HFFc6 (cell line): ENCODE data around the gene RFPL3. TPM values are rescaled to one million over a fixed set of nuclear protein-coding genes. Genes with fewer than 3 reads are reported as not detected.
"Not testable (repeated sequence)": the region's sequence is repeated elsewhere in the genome, so short reads cannot be mapped to it uniquely, and the experiment has no call there.

Source experiments
- DNase-seq: peaks from one replicate; pipeline ENCODE4 v3.0.0-alpha.2; 2018
- H3K27ac Mint-ChIP-seq: 2 replicates; pipeline ENCODE4 v1.8.0; 2020; ENCODE audit warnings: mild to moderate bottlenecking, mixed read lengths
- H3K27me3 Mint-ChIP-seq: 2 replicates; pipeline ENCODE4 v1.8.0; 2021; ENCODE audit warnings: mild to moderate bottlenecking, moderate library complexity, mixed read lengths; ENCODE audit not compliant: insufficient read depth
- H3K36me3 Mint-ChIP-seq: 2 replicates; pipeline ENCODE4 v1.8.0; 2021; ENCODE audit warnings: low read depth, mixed read lengths
- H3K4me1 Mint-ChIP-seq: 2 replicates; pipeline ENCODE4 v1.8.0; 2020; ENCODE audit warnings: low read depth, mixed read lengths
- H3K4me3 Mint-ChIP-seq: 2 replicates; pipeline ENCODE4 v1.8.0; 2020; ENCODE audit warnings: mild to moderate bottlenecking, moderate library complexity, mixed read lengths
- H3K9me3 Mint-ChIP-seq: 2 replicates; pipeline ENCODE4 v1.8.0; 2020; ENCODE audit warnings: mild to moderate bottlenecking, mixed read lengths
- CTCF ChIP-seq: fragments of 200-600 bp; sonication (generic); IDR thresholded peaks from 2 replicates; pipeline ENCODE4 v1.5.0; 2021; ENCODE audit warnings: antibody characterized with exemption, mild to moderate bottlenecking
- total RNA-seq, 6 experiments: library from RNA; stranded (reverse); fragmentation: NEBNext Ultra II Directional; extraction: Animal tissue kit (Norgen Biotek cat#: 25700); gene quantifications; 2 replicates in 1 of 6; 3 replicates in 5 of 6; pipeline ENCODE4 v1.2.3, GENCODE V29; 2021

The RFPL3 gene
- total RNA-seq, 6 experiments from 2014 or later, result not detected

DNA sequence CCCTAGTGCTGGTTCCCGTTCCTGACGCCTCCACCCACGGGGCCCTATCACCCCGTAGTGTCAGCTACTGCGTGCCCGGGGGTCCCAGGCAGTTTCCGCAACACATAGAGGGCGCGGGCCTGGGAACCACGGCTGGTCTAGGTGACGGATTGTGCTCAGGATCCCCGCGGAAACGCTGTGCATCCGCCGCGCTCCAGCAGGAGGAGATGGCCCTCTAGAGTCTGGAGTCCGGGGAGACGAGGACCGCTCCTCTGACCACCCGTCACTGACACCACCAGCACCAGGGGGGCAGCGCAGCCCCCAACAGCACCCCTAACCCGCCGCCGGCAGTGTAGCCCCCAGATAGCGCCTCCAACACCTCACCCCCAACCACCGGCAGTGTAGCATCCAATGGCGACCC lies 4.4 kb upstream of the RFPL3 start:
- Mint-ChIP-seq H3K4me3 (no peak overlapping the region), H3K27me3 (peaks cover 17% of the 10 kb centered on the region), H3K4me1 (peaks cover 7% of the 10 kb centered on the region), H3K27ac (no peak overlapping the region), H3K9me3 (peaks cover 6% of the 10 kb centered on the region), H3K36me3 (peaks cover 6% of the 10 kb centered on the region)
- DNase-seq, result no peak
- TF ChIP-seq CTCF, result no peak

DNA sequence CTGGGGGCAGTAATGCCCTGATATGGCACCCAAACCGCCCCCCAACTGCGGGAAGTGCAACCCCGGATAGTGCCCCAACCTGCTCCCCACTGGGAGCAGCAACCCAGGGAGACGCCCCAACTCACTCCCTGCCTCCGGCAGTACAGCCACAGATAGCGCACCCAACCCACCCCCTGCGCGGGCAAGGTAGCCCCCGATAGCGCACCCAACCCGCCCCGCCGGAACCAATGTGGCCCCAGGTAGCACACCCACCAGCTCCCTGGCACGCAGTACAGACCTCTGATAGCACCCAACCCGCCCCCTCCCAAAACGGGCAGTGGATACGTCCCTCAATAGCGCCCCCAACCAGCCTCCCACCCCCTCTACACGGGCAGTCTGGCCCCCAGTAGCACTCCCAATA lies 3.8 kb upstream of the RFPL3 start:
- peaks cover 6% of the 10 kb centered on the region for H3K9me3 Mint-ChIP-seq
- no peak overlapping the region for H3K27ac Mint-ChIP-seq
- H3K4me3 Mint-ChIP-seq, result no peak overlapping the region
- peaks cover 17% of the 10 kb centered on the region for H3K27me3 Mint-ChIP-seq
- DNase-seq, result no peak
- no peak for TF ChIP-seq CTCF
- H3K36me3 Mint-ChIP-seq, result peaks cover 6% of the 10 kb centered on the region
- peaks cover 7% of the 10 kb centered on the region for H3K4me1 Mint-ChIP-seq

- H3K27ac Mint-ChIP-seq, result peak overlapping the region; percentile 82
- peaks cover 6% of the 10 kb centered on the region for H3K36me3 Mint-ChIP-seq
- H3K27me3 Mint-ChIP-seq, result peaks cover 15% of the 10 kb centered on the region
- peak; percentile 58 for DNase-seq
- peaks cover 7% of the 10 kb centered on the region for H3K4me1 Mint-ChIP-seq
- peaks cover 6% of the 10 kb centered on the region for H3K9me3 Mint-ChIP-seq
- H3K4me3 Mint-ChIP-seq, result peak overlapping the region; percentile 62; the same call in 1 of the 2 replicates
- TF ChIP-seq CTCF, result no peak
These were observed 3.0 kb upstream of the RFPL3 start for GRCh38 chr22:32354360-32355351.

DNA sequence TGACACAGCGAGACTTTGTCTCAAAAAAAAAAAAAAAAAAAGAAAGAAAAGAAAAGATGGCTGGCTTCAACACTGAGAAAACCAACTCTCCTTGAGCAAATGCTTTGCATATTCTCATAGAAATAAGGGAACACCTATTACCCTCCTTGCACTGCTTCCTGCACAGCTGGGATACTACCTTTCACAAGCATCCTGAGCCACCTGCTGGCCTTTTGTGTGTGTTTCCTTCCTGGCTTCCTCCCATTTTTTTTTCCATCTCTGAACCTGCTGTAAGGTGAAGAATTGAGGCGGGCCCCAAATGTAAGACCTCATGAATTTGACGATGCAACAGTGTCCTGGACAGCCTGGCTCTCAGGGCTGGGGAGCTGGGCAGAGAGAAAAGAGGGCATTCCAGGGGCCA lies 1.9 kb upstream of the RFPL3 start:
- no peak for DNase-seq
- peaks cover 6% of the 10 kb centered on the region for H3K9me3 Mint-ChIP-seq
- no peak overlapping the region for H3K27ac Mint-ChIP-seq
- H3K36me3 Mint-ChIP-seq, result peaks cover 6% of the 10 kb centered on the region
- TF ChIP-seq CTCF, result no peak; the same call in 1 of the 2 replicates
- no peak overlapping the region for H3K4me3 Mint-ChIP-seq
- H3K4me1 Mint-ChIP-seq, result peaks cover 7% of the 10 kb centered on the region
- H3K27me3 Mint-ChIP-seq, result peaks cover 13% of the 10 kb centered on the region

DNA sequence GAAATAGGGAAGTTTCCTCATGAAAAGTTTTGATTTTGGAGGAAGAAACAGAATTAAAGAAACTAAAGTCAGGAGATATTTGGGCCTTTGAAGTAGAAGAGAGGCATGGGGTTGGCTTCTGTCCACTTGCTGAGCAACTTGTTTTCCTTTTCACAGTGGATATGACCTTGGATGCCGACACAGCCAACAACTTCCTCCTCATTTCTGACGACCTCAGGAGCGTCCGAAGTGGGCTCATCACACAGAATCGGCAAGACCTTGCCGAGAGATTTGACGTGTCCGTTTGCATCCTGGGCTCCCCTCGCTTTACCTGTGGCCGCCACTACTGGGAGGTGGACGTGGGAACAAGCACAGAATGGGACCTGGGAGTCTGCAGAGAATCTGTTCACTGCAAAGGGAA lies 2.4 kb downstream of the RFPL3 start:
- not testable (repeated sequence) for H3K4me3 Mint-ChIP-seq, H3K27ac Mint-ChIP-seq, H3K9me3 Mint-ChIP-seq, H3K4me1 Mint-ChIP-seq, H3K36me3 Mint-ChIP-seq, DNase-seq
- H3K27me3 Mint-ChIP-seq, result peaks cover 20% of the 10 kb centered on the region

DNA sequence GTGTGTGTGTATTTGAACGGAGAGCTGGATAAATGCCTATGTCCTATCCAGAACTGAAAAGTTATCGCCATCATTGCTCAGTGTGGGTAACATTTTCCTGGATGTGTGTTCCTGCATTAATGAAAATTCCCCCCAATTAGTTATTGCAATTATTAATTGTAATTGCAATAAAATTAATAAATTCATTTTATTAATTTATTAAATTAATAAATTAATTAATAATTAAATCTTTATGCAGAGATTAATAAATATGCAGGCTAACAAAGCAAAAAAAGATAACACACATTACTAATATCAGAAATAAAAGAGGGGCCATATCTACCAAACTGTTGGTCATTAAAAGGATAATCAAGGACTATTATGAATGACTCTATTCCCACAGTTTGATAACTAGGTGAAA lies 3.6 kb downstream of the RFPL3 start:
- Mint-ChIP-seq H3K27me3 (peaks cover 20% of the 10 kb centered on the region), H3K36me3 (no peaks in the 10 kb centered on the region), H3K9me3 (no peaks in the 10 kb centered on the region), H3K4me3 (no peak overlapping the region), H3K4me1 (no peaks in the 10 kb centered on the region), H3K27ac (no peak overlapping the region)
- DNase-seq, result no peak
- no peak for TF ChIP-seq CTCF
